Prostate gland (tissue), 2 donors: Measurements from ENCODE around the gene DCDC1. TPM values are rescaled to one million over a fixed set of nuclear protein-coding genes. Genes with fewer than 3 reads are reported as not detected.

Source experiments
- DNase-seq: peaks from one replicate; pipeline ENCODE4 v3.0.0-alpha.2; 2019; ENCODE audit warnings: low spot score
- H3K27ac ChIP-seq, 2 donors: fragments of 200-600 bp; sonication (generic); 2 replicates each; pipeline ENCODE4 v1.5.1; 2017 to 2019
- H3K27me3 ChIP-seq: fragments of 200-600 bp; sonication (generic); replicated peaks from 2 replicates; pipeline ENCODE4 v1.5.1; 2019; ENCODE audit not compliant: insufficient read depth
- H3K36me3 ChIP-seq, 2 donors: fragments of 200-600 bp; sonication (generic); 1 replicate in 1 of 2; 2 replicates in 1 of 2; pipeline versions ENCODE4 v1.5.1 to v1.8.1; 2017 to 2019
- H3K4me1 ChIP-seq: fragments of 200-600 bp; sonication (generic); replicated peaks from 2 replicates; pipeline ENCODE4 v1.5.1; 2019
- H3K4me3 ChIP-seq, 2 donors: fragments of 200-600 bp; sonication (generic); 2 replicates each; pipeline ENCODE4 v1.5.1; 2017 to 2019
- H3K9me3 ChIP-seq: fragments of 200-600 bp; sonication (generic); 2 replicates; pipeline ENCODE4 v1.5.1; 2017
- POLR2A ChIP-seq: fragments of 450-650 bp; IDR thresholded peaks from one replicate; pipeline ENCODE4 v1.6.1; 2016; ENCODE audit warnings: antibody characterized with exemption, mild to moderate bottlenecking
- POLR2AphosphoS5 ChIP-seq: sonication (generic); formaldehyde crosslinking; IDR thresholded peaks from one replicate; pipeline ENCODE4 v1.6.1; 2017; ENCODE audit warnings: antibody characterized with exemption
- WGBS: methylation state at CpG from one replicate; pipeline ENCODE4 v1.1.5; 2018; 5-methylcytosine and 5-hydroxymethylcytosine counted together
- intact Hi-C: fragments of 100-400 bp; cut with DNase I; formaldehyde crosslinking; loops from one replicate; pipeline ENCODE4 v1.14.2; 2022
- total RNA-seq, 2 donors: library from RNA; depleted of rRNA; stranded (reverse); fragments of >200 nt; gene quantifications; one replicate each; pipeline ENCODE4 v1.1.0, GENCODE V29; 2016
- TF ChIP-seq, protein P1 (sequence below), 4 experiments: fragments of 200-600 bp in 2 of 4; fragments of 450-650 bp in 2 of 4; sonication (generic) in 2 of 4; IDR thresholded peaks; 1 replicate in 3 of 4; 2 replicates in 1 of 4; pipeline ENCODE4 v1.5.1; 2016 to 2019; ENCODE audit warnings: antibody characterized with exemption in 4 of 4, mild to moderate bottlenecking in 2 of 4, moderate library complexity in 2 of 4

Gene DCDC1
- total RNA-seq, 2 donors from 2014 or later: 0.36 to 2.5 TPM

- Histone ChIP-seq H3K9me3 (no peaks in the 10 kb centered on the region), H3K4me1 (no peaks in the 10 kb centered on the region), H3K27me3 (no peaks in the 10 kb centered on the region), H3K4me3 (no peak overlapping the region), H3K27ac (no peak overlapping the region), H3K36me3 (no peaks in the 10 kb centered on the region)
- 45% methylated on average over 4 of the region's 4 CpGs for WGBS
- DNase-seq: no peak
- intact Hi-C loops: no loop called here
- no peak for TF ChIP-seq POLR2A
- no peak for TF ChIP-seq POLR2AphosphoS5
- TF ChIP-seq, protein P1, sequence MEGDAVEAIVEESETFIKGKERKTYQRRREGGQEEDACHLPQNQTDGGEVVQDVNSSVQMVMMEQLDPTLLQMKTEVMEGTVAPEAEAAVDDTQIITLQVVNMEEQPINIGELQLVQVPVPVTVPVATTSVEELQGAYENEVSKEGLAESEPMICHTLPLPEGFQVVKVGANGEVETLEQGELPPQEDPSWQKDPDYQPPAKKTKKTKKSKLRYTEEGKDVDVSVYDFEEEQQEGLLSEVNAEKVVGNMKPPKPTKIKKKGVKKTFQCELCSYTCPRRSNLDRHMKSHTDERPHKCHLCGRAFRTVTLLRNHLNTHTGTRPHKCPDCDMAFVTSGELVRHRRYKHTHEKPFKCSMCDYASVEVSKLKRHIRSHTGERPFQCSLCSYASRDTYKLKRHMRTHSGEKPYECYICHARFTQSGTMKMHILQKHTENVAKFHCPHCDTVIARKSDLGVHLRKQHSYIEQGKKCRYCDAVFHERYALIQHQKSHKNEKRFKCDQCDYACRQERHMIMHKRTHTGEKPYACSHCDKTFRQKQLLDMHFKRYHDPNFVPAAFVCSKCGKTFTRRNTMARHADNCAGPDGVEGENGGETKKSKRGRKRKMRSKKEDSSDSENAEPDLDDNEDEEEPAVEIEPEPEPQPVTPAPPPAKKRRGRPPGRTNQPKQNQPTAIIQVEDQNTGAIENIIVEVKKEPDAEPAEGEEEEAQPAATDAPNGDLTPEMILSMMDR (IDR thresholded peaks at IDR 0.05): no peak
Measured at GRCh38 chr11:30816959-30817880, 552.3 kb downstream of the DCDC1 start.

DNA sequence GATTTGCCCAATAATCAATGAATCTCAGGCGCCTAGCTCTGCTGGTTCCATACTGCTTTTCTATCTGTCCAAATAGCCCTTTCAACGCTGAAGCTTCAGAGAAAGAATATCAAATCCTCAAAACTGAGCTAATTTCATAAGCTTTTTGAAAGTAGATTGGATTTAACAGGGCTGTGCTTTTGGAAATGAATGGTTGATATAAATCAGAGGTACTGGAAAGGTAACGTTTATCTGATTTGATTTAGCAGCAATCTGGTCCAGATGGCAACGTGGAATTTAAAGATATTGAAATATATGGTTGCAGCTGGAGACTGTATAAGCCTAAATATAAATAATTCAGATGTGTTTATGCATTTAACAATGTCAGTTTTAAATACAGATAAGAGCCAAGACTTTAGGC lies 553.9 kb downstream of the DCDC1 start:
- H3K4me1 ChIP-seq: no peaks in the 10 kb centered on the region
- H3K27me3 ChIP-seq: no peaks in the 10 kb centered on the region
- no peak overlapping the region for H3K27ac ChIP-seq
- no peak for TF ChIP-seq POLR2AphosphoS5
- TF ChIP-seq, protein P1 (IDR thresholded peaks at IDR 0.05): no peak
- no peak for TF ChIP-seq POLR2A
- 66% methylated on average over 4 of the region's 4 CpGs for WGBS
- intact Hi-C loops: no loop called here
- no peak for DNase-seq
- no peaks in the 10 kb centered on the region for H3K9me3 ChIP-seq
- H3K36me3 ChIP-seq: no peaks in the 10 kb centered on the region
- H3K4me3 ChIP-seq: no peak overlapping the region

GRCh38 chr11:30814737-30815136 lies 554.8 kb downstream of the DCDC1 start:
- intact Hi-C loops: no loop called here
- H3K27ac ChIP-seq: no peak overlapping the region
- TF ChIP-seq POLR2AphosphoS5 (no peak), POLR2A (no peak)
- TF ChIP-seq, protein P1 (IDR thresholded peaks at IDR 0.05): no peak
- no peaks in the 10 kb centered on the region for H3K9me3 ChIP-seq
- no peaks in the 10 kb centered on the region for H3K27me3 ChIP-seq
- WGBS: 91% methylated on average over 1 of the region's 1 CpG
- H3K36me3 ChIP-seq: no peaks in the 10 kb centered on the region
- H3K4me3 ChIP-seq: no peak overlapping the region
- DNase-seq: no peak
- no peaks in the 10 kb centered on the region for H3K4me1 ChIP-seq

Other genes with a start within 250 kb of the DCDC1 start
- gene DNAJC24, start 121 bp upstream of the DCDC1 start, total RNA-seq: 10 to 100 TPM in 1 of 2 donors, 1 to 10 TPM in 1; 8.8 to 23.2 TPM
- 10 to 100 TPM; 25.2 to 72.9 TPM for gene IMMP1L, start 139.9 kb upstream of the DCDC1 start, total RNA-seq
- gene ELP4, start 140.0 kb upstream of the DCDC1 start, total RNA-seq: 10 to 100 TPM; 21.5 to 23.0 TPM